ENCODE measurements around the gene PPP2R3A. TPM values are rescaled to one million over a fixed set of nuclear protein-coding genes. Genes with fewer than 3 reads are reported as not detected.

The PPP2R3A gene
- total RNA-seq, 1 experiment from 2014 or later = 16.5 TPM

DNA sequence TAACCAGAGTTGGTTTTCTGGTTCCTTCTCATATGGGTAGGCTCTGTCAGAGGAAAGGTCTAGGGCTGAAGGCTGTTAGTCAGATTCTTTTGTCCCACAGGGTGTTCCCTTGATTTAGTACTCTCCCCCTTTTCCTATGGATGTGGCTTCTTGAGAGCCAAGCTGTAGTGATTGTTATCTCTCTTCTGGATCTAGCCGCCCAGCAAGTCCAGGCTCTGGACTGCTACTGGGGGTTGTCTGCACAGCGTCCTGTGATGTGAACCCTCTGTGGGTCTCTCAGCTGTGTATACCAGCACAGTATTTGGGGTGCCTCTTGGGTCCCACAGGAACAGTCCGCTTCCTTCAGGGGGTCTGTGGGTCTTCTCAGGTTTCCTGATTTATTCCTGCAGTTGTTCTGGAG lies 70.8 kb downstream of the PPP2R3A start:
- H3K4me3 ChIP-seq = no peak overlapping the region
- no peak overlapping the region for H3K27ac ChIP-seq
- no peaks in the 10 kb centered on the region for H3K36me3 ChIP-seq
- H3K4me1 ChIP-seq = no peaks in the 10 kb centered on the region
- H3K9me3 ChIP-seq (replicated peaks) = no peaks in the 10 kb centered on the region
- DNase-seq = no peak
- H3K27me3 ChIP-seq = no peaks in the 10 kb centered on the region

DNA sequence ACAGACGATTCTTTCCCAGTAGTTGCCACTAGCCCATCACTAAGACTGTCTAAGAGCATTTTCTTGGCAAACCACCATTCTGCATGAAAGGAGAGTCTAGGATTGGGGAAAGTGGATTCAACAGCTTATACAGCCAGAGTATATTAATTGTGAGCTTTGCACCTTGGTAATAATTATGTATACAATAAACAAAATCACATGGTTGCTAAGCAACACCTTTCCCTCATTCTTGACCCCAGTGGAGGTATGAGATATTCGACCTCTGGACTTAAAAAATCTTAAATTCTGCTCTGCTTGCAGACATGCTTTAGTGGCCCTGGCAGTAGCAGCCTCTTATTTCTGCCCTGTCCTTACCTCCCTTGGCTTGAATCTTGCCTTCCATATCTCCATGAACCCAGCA lies 73.1 kb downstream of the PPP2R3A start:
- Histone ChIP-seq H3K4me1 (no peaks in the 10 kb centered on the region), H3K4me3 (no peak overlapping the region), H3K36me3 (no peaks in the 10 kb centered on the region), H3K27me3 (no peaks in the 10 kb centered on the region), H3K27ac (no peak overlapping the region), H3K9me3 (replicated peaks) (no peaks in the 10 kb centered on the region)
- no peak for DNase-seq

DNA sequence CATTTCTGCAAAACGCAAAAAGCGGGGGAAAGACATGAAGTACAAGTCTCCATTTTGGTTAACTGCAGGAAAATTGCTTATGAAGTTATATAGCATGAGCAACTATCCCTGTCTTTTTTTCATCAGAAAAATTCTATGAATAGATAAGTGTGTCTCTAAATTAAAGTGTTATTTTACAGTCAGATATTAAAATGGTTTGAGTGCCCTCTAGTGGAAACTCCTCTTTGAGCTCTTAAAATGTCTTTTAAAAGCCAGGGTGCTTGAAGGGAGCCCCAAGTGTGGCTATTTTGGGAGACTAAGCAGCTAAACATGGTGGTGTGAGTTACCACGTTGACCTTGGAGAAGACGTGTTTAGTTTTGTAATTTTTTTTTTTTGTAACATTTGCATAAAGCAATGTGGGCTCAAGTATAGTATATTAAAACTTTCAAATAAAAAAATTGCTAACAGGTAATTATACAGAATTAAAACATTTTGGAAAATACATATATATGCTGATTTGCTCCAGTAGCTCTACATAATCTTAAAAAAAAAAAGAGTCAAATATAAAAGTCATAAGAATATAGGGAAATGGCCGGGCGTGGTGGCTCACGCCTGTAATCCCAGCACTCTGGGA lies 77.2 kb downstream of the PPP2R3A start:
- no peak overlapping the region for H3K4me3 ChIP-seq
- H3K9me3 ChIP-seq (replicated peaks) = no peaks in the 10 kb centered on the region
- DNase-seq = peak; percentile 14 to 74
- no peaks in the 10 kb centered on the region for H3K27me3 ChIP-seq
- H3K4me1 ChIP-seq = no peaks in the 10 kb centered on the region
- 0 out of 2 replicates have a peak, but pooled peaks cover 8% of the 10 kb centered on the region for H3K36me3 ChIP-seq
- H3K27ac ChIP-seq = no peak overlapping the region

DNA sequence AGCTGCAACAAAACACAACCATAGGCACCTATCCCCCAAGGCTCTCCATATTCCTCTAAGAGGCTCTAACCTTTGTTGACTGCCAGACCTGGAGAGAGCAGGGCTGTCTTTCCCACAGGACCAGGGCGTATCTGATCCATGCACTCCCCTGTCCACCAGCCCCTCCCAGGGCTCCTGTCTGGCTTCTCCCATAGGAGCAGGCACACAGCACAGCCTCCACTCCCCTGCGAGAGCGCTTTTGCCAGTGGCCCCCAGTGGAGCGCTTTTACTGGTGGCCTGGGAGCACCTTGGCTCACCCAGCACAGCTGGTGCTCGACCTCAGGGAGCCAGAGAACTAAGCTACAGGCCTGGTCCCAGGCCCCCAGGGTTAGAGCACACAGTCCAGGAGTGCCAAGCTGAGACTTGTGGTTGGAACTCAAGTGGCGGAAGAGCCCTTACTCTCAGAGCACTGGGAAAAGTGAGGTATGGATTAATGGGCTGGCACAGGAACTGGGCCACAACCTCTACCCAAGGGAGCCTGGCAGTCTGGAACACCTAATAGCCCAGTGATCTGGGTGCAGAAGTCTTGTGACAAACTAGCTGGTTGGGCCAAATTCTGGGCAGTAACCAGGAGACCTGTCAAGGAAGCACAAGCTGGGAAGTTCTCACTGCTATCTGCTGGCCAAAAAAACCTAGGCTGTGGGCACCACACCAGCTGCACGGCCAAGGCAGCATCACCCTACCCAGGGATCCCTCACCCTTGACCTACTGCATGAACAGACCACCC lies 79.6 kb downstream of the PPP2R3A start:
- no peak overlapping the region for H3K4me3 ChIP-seq
- no peaks in the 10 kb centered on the region for H3K9me3 ChIP-seq (replicated peaks)
- DNase-seq = no peak
- no peak overlapping the region for H3K27ac ChIP-seq
- no peaks in the 10 kb centered on the region for H3K27me3 ChIP-seq
- no peaks in the 10 kb centered on the region for H3K4me1 ChIP-seq
- peaks cover 8% of the 10 kb centered on the region for H3K36me3 ChIP-seq

DNA sequence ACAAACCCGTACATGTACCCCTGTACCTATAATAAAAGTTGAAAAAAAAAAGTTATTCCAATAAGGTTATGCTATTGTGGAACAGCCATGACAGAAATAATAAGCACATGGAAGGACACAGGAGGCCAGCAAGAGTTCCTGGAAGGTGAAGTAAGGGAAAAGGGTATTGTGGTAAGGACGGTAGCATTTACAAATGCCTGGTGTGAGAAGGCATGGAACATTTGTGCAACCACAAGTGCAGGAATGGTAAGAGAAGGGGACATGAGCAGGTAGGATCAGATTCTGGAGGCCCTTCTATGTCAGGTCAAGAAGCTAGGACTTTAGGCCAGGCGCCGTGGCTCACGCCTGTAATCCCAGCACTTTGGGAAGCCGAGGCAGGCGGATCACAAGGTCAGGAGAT lies 82.5 kb downstream of the PPP2R3A start:
- H3K36me3 ChIP-seq = peaks cover 8% of the 10 kb centered on the region
- H3K27ac ChIP-seq = no peak overlapping the region
- H3K4me1 ChIP-seq = no peaks in the 10 kb centered on the region
- H3K9me3 ChIP-seq (replicated peaks) = no peaks in the 10 kb centered on the region
- no peaks in the 10 kb centered on the region for H3K27me3 ChIP-seq
- no peak overlapping the region for H3K4me3 ChIP-seq
- no peak for DNase-seq

DNA sequence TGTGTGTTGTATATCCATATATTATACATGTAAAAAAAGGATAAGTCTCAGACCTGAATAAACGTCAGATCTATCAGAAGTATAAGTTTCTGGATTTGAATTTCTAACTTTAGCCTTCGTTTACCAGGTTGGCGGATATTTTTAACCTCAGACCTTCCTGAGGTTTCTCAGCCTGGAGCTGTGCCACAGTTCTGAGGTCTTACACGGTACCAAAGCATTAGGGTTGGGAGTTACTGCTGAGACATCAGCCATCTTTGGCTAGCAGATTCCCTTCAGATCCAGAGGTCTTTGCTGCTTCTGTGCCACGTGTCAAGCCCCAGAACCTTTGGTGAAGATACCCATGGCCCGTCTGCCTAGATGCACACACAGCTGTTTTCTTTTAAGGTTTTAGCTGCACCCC lies 84.7 kb downstream of the PPP2R3A start:
- Histone ChIP-seq H3K36me3 (peaks cover 4% of the 10 kb centered on the region), H3K27me3 (no peaks in the 10 kb centered on the region), H3K27ac (no peak overlapping the region), H3K9me3 (replicated peaks) (no peaks in the 10 kb centered on the region), H3K4me1 (no peaks in the 10 kb centered on the region), H3K4me3 (no peak overlapping the region)
- no peak for DNase-seq

DNA sequence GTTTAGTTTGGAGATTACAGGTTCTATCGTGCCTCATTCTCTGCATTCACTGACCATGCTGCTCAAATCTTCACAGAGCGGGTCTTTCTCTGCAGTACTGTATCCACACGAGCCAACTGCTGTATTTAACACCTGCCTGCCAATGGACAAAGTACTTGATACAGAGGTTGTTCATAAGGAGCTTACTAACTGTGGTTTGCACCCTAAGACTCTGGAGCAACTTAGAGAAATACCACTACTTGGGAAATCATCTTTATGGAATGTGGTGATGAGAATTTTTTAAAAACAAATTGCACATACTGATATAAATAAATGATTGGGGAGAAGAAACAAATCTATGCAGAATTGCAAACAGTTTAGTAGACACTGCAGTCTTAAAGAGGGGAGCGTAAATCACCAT lies 90.0 kb downstream of the PPP2R3A start:
- no peaks in the 10 kb centered on the region for H3K4me1 ChIP-seq
- no peak overlapping the region for H3K4me3 ChIP-seq
- no peaks in the 10 kb centered on the region for H3K9me3 ChIP-seq (replicated peaks)
- no peaks in the 10 kb centered on the region for H3K27me3 ChIP-seq
- H3K36me3 ChIP-seq = no peaks in the 10 kb centered on the region
- no peak overlapping the region for H3K27ac ChIP-seq
- DNase-seq = no peak

DNA sequence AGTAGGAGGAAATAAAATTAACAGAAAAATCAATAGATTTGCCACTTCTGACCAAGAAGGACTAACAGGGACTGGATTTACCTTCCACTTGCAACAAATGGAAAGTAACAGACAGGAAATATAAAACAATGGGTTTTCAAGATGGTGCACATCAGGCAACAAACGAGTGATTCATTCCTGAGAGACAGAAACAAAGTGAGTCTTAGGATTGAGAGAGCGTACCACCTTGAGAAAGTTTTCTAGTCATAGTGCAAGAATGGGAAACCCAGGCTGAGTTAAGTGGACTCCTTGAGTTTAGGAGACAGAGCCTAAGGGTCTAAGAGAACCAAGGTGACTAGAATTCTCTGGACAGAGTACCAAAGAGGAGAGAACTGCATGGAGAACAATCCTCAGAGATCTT lies 101.7 kb downstream of the PPP2R3A start:
- Histone ChIP-seq H3K27ac (no peak overlapping the region), H3K27me3 (no peaks in the 10 kb centered on the region), H3K4me1 (peaks cover 22% of the 10 kb centered on the region), H3K9me3 (replicated peaks) (no peaks in the 10 kb centered on the region), H3K36me3 (no peaks in the 10 kb centered on the region), H3K4me3 (no peak overlapping the region)
- no peak for DNase-seq

DNA sequence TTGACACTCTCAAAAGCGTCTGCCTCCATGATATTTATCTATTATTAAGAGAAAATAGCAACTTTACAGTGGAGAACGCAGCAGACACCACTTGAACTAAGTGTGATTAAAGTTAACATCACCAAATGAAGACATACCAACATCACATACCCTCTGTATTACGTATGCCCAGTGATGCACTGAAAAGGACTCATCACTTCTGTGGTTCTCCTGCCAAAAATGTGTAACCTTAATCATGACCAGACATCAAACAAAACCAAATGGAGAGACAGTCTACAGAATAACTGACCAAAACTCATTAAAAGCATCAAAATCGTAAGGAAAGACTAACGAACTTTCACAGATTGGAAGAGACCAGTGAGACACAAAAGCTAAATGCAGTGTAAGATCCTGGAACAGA lies 103.2 kb downstream of the PPP2R3A start:
- Histone ChIP-seq H3K4me1 (peaks cover 22% of the 10 kb centered on the region), H3K36me3 (no peaks in the 10 kb centered on the region), H3K4me3 (no peak overlapping the region), H3K27ac (no peak overlapping the region), H3K9me3 (replicated peaks) (no peaks in the 10 kb centered on the region), H3K27me3 (no peaks in the 10 kb centered on the region)
- no peak for DNase-seq

DNA sequence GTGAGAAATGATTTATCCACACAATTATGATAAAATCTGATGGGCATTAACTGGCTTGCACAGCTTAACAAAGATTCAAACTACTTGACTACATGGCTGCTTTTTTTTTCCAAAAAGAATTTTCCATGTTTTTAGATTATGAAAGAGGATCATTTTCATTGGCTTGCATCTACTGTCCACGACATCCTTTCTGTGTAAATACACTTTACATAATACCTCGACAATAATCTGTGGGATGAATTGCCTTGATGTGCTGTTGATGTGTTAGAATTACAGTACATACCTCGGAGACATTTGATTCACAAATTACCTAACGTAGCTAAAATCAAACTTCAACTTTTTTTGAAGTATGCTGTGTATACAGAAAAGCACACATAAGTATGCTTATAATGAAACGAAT lies 104.4 kb downstream of the PPP2R3A start:
- no peak for DNase-seq
- Histone ChIP-seq H3K27me3 (no peaks in the 10 kb centered on the region), H3K27ac (peak overlapping the region; percentile 56), H3K36me3 (no peaks in the 10 kb centered on the region), H3K9me3 (replicated peaks) (no peaks in the 10 kb centered on the region), H3K4me3 (no peak overlapping the region), H3K4me1 (peaks cover 22% of the 10 kb centered on the region)

DNA sequence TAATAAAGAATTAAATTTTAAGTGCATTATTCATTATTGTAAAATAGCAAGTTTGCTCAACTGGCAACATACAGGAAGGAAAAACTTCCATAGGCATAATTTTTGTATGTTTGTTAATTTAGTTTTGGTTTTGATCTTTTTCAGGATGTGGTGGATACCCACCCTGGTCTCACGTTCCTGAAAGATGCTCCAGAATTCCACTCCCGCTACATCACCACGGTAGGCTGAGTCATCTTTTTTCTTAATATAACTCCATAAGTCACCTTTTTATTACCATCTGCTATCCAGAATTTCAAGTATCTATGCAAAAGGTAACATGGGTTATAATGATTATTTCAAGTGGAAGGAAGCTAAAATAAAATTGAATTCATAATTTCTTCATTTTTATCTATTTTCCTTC lies 104.8 kb downstream of the PPP2R3A start:
- H3K4me3 ChIP-seq = no peak overlapping the region
- H3K27ac ChIP-seq = peak overlapping the region; percentile 56
- peak; percentile 39 to 49 for DNase-seq
- H3K36me3 ChIP-seq = no peaks in the 10 kb centered on the region
- H3K27me3 ChIP-seq = no peaks in the 10 kb centered on the region
- peaks cover 22% of the 10 kb centered on the region for H3K4me1 ChIP-seq
- no peaks in the 10 kb centered on the region for H3K9me3 ChIP-seq (replicated peaks)

DNA sequence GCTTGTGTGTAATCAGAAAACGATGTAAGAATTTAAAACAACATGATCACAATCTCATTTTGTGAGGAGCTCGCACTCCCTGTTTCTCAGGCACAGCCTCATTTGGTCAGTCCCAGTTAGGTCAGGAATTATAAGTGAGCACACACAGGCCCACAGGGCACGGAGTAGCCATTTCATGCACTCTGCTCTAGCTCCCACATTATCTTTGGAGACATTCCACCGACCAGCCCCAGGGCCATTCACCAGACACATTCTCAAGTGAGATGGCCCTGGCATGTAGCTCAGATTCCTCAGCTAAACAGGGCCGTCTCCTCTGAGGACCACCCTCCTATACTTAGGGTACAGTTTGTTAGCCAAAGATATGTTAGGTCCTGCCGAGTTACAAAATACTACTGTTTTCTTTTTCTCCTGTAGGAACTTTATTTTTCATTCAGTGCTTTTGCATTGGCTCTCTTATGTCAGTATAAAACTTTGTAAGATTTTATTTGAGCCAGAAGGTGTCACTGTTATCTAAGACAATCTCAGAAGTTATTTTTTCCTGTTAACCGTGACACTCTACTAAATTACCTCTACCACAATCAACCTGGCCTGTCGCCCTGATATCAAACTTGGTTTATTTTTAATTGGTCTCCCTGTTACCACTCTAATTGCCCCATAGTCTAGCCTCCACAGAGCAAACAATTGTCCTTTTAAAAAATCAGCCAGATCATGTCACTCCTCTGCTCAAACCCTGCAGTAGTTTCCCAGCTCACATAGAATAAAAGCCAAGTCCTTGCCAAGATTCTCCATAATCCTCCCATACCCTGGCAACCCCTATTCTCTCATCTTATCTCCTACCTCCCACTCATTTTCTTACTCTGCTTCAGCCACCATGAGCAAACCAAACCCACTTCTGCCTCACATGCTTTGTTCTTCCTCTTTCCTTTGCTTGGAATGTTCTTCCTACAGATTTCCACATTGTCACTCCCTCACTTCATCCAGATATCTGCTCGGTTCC lies 105.7 kb downstream of the PPP2R3A start:
- H3K27ac ChIP-seq = peak overlapping the region; percentile 56
- H3K4me3 ChIP-seq = no peak overlapping the region
- H3K9me3 ChIP-seq (replicated peaks) = no peaks in the 10 kb centered on the region
- H3K4me1 ChIP-seq = peaks cover 22% of the 10 kb centered on the region
- no peaks in the 10 kb centered on the region for H3K36me3 ChIP-seq
- DNase-seq = peak; percentile 45 to 52
- H3K27me3 ChIP-seq = no peaks in the 10 kb centered on the region

DNA sequence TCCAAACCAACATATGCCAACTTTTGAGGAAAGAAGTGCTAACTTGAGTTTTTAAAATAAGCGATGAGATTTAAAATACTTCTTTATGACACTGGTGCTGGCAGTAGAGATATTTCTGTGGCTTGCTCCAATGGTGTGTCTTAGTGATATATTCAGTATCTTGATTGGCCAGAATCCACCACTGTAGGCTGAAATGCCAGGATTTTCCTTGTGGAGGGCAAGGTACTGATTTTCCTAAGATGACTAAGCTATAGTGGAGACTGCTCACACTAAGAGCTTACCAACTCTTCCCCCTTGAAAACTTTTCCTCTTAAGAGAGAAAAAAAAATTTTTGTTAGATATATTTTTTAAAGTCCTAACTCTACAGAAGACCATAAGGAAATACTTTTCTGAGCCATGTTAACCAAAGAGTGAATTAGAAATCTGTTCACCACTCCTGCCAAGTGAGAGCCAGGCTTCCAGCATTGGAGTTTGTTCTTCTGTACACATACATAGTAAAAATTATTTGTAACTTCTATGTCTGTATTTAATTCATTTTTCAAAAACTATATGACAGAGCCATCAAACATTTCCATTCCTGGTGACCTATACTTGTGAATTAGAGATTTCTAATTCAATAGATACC lies 109.1 kb downstream of the PPP2R3A start:
- Histone ChIP-seq H3K36me3 (no peaks in the 10 kb centered on the region), H3K9me3 (replicated peaks) (no peaks in the 10 kb centered on the region), H3K4me1 (peaks cover 21% of the 10 kb centered on the region), H3K4me3 (no peak overlapping the region), H3K27me3 (no peaks in the 10 kb centered on the region), H3K27ac (no peak overlapping the region)
- no peak for DNase-seq

DNA sequence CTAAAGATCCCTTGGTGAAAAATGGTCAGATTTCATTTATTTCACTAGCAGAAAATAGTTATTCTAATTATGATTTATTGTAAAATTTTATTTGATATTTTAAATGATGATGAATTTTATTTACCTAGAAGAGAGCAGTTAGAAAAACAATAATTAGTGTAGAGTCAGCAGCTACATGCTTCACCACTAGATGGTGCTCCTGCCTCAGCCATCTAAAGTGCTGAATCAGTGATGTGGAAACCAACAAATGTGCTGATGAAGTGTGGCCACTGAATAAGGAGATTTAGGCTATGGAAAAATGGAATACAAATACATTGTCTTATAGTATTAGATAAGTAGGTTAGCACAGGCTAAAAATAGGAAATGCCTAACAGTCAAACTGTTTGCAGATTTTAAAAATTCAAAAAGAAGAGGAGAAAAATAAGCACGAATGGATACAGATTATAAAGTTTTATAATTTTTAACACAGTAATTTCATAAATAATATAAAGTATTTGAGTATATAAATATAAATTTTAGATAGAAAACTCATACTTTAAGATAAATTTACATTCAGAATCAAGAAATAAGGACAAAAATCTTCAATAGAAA lies 109.8 kb downstream of the PPP2R3A start:
- DNase-seq = peak; percentile 62 to 90
- no peak overlapping the region for H3K4me3 ChIP-seq
- no peaks in the 10 kb centered on the region for H3K36me3 ChIP-seq
- no peak overlapping the region for H3K27ac ChIP-seq
- H3K9me3 ChIP-seq (replicated peaks) = no peaks in the 10 kb centered on the region
- no peaks in the 10 kb centered on the region; the same call in 1 of the 2 replicates for H3K27me3 ChIP-seq
- peaks cover 15% of the 10 kb centered on the region for H3K4me1 ChIP-seq

Measured in SJCRH30 (cell line).